Activated naive CD4-positive, alpha-beta T cell treated with anti-CD3 and anti-CD28 coated beads for 36 hours (primary cell): ENCODE results near the gene PPP2R2D. TPM values are rescaled to one million over a fixed set of nuclear protein-coding genes. Genes with fewer than 3 reads are reported as not detected.
A peak's percentile ranks its signal among the peaks of the same experiment; 100 is the strongest.
"Not testable (repeated sequence)": the region's sequence is repeated elsewhere in the genome, so short reads cannot be mapped to it uniquely, and the experiment has no call there.

Experiments
- CTCF ChIA-PET: fragments of 350-600 bp; sonication (Branson Sonifier 250); formaldehyde crosslinking; loops from one replicate; lab custom pipeline; 2021; ENCODE audit warnings: antibody characterized with exemption; lab: Charles Lee
- DNase-seq: peaks from one replicate; pipeline ENCODE4 v3.0.0-alpha.2; 2020
- H3K27ac Mint-ChIP-seq: one replicate; pipeline ENCODE4 v1.8.0; 2021; ENCODE audit warnings: mild to moderate bottlenecking, mixed read lengths
- H3K27me3 Mint-ChIP-seq: one replicate; pipeline ENCODE4 v1.8.0; 2021; ENCODE audit warnings: low read depth, mixed read lengths
- H3K36me3 Mint-ChIP-seq: one replicate; pipeline ENCODE4 v1.8.0; 2021; ENCODE audit warnings: low read depth, mixed read lengths
- H3K4me1 Mint-ChIP-seq: one replicate; pipeline ENCODE4 v1.8.0; 2021; ENCODE audit warnings: low read depth, mixed read lengths
- H3K4me3 Mint-ChIP-seq: one replicate; pipeline ENCODE4 v1.8.0; 2021; ENCODE audit warnings: mild to moderate bottlenecking, moderate library complexity, mixed read lengths
- H3K9me3 Mint-ChIP-seq: one replicate; pipeline ENCODE4 v1.8.0; 2021; ENCODE audit warnings: mixed read lengths
- intact Hi-C: fragments of 100-400 bp; cut with micrococcal nuclease; formaldehyde crosslinking; loops from one replicate; pipeline ENCODE4 v1.15.1; 2023
- total RNA-seq, 2 experiments: library from RNA; stranded (reverse); gene quantifications; one replicate each; pipeline ENCODE4 v1.2.3, GENCODE V29; 2021

The PPP2R2D gene
- total RNA-seq, 2 experiments from 2014 or later, result 31.5 to 34.7 TPM

GRCh38 chr10:131949041-131949862 lies 48.4 kb downstream of the PPP2R2D start:
- Mint-ChIP-seq H3K27me3 (no peaks in the 10 kb centered on the region), H3K9me3 (no peaks in the 10 kb centered on the region), H3K36me3 (peaks cover 36% of the 10 kb centered on the region), H3K4me3 (no peak overlapping the region), H3K4me1 (no peaks in the 10 kb centered on the region), H3K27ac (no peak overlapping the region)
- intact Hi-C loops, result no loop called here
- DNase-seq, result no peak
- CTCF ChIA-PET, result interaction anchor here (0.9 to 1.2 kb wide), 2 partner anchors 17 to 63 kb away, joined by 3 to 5 read pairs; no protein-coding TSS in a partner anchor

GRCh38 chr10:131949908-131950307 lies 49.1 kb downstream of the PPP2R2D start:
- H3K36me3 Mint-ChIP-seq, result peaks cover 35% of the 10 kb centered on the region
- CTCF ChIA-PET, intact Hi-C loops, H3K27me3 Mint-ChIP-seq, H3K4me1 Mint-ChIP-seq, DNase-seq, H3K9me3 Mint-ChIP-seq, H3K27ac Mint-ChIP-seq, H3K4me3 Mint-ChIP-seq: not testable (repeated sequence)

GRCh38 chr10:131954356-131954965 lies 53.7 kb downstream of the PPP2R2D start:
- CTCF ChIA-PET, result interaction anchor here (0.6 kb wide), 2 partner anchors 19 to 21 kb away, joined by 3 to 5 read pairs; no protein-coding TSS in a partner anchor

GRCh38 chr10:131955591-131956340 lies 55.0 kb downstream of the PPP2R2D start:
- CTCF ChIA-PET, result no interaction called here
- H3K36me3 Mint-ChIP-seq, result peaks cover 28% of the 10 kb centered on the region
- H3K27me3 Mint-ChIP-seq, result no peaks in the 10 kb centered on the region
- intact Hi-C loops, result no loop called here
- H3K27ac Mint-ChIP-seq, result no peak overlapping the region
- H3K4me1 Mint-ChIP-seq, result no peaks in the 10 kb centered on the region
- H3K9me3 Mint-ChIP-seq, result no peaks in the 10 kb centered on the region
- H3K4me3 Mint-ChIP-seq, result no peak overlapping the region
- no peak for DNase-seq

More at GRCh38 chr10:131954356-131954965, 53.7 kb downstream of the PPP2R2D start:
- H3K9me3 Mint-ChIP-seq, result no peaks in the 10 kb centered on the region
- H3K36me3 Mint-ChIP-seq, result peaks cover 30% of the 10 kb centered on the region
- no peak overlapping the region for H3K4me3 Mint-ChIP-seq
- DNase-seq, result no peak
- H3K27me3 Mint-ChIP-seq, result no peaks in the 10 kb centered on the region
- no peaks in the 10 kb centered on the region for H3K4me1 Mint-ChIP-seq
- intact Hi-C loops, result no loop called here
- H3K27ac Mint-ChIP-seq, result no peak overlapping the region

- DNase-seq, result no peak
- intact Hi-C loops, result no loop called here
- no peaks in the 10 kb centered on the region for H3K27me3 Mint-ChIP-seq
- H3K27ac Mint-ChIP-seq, result no peak overlapping the region
- peaks cover 10% of the 10 kb centered on the region for H3K4me1 Mint-ChIP-seq
- H3K36me3 Mint-ChIP-seq, result peaks cover 23% of the 10 kb centered on the region
- no peak overlapping the region for H3K4me3 Mint-ChIP-seq
- CTCF ChIA-PET, result no interaction called here
- H3K9me3 Mint-ChIP-seq, result no peaks in the 10 kb centered on the region
Observed at GRCh38 chr10:131959841-131960240, 59.0 kb downstream of the PPP2R2D start.

GRCh38 chr10:131960631-131961046 lies 59.8 kb downstream of the PPP2R2D start:
- Mint-ChIP-seq H3K4me1 (peaks cover 15% of the 10 kb centered on the region), H3K36me3 (peaks cover 23% of the 10 kb centered on the region), H3K4me3 (no peak overlapping the region), H3K27ac (no peak overlapping the region), H3K27me3 (no peaks in the 10 kb centered on the region), H3K9me3 (no peaks in the 10 kb centered on the region)
- intact Hi-C loops, result no loop called here
- CTCF ChIA-PET, result no interaction called here
- no peak for DNase-seq

GRCh38 chr10:131961047-131961776 lies 60.4 kb downstream of the PPP2R2D start:
- Mint-ChIP-seq H3K27me3 (no peaks in the 10 kb centered on the region), H3K4me3 (no peak overlapping the region), H3K36me3 (peaks cover 19% of the 10 kb centered on the region), H3K27ac (no peak overlapping the region), H3K4me1 (peaks cover 17% of the 10 kb centered on the region), H3K9me3 (no peaks in the 10 kb centered on the region)
- intact Hi-C loops, result no loop called here
- CTCF ChIA-PET, result interaction anchor here (1.4 kb wide), 1 partner anchor 76 kb away, joined by 3 read pairs; no protein-coding TSS in a partner anchor
- DNase-seq, result no peak

GRCh38 chr10:131961777-131962662 lies 61.2 kb downstream of the PPP2R2D start:
- Mint-ChIP-seq H3K36me3 (peaks cover 17% of the 10 kb centered on the region), H3K9me3 (no peaks in the 10 kb centered on the region), H3K4me1 (peaks cover 17% of the 10 kb centered on the region), H3K4me3 (no peak overlapping the region), H3K27me3 (no peaks in the 10 kb centered on the region), H3K27ac (no peak overlapping the region)
- intact Hi-C loops, result no loop called here
- CTCF ChIA-PET, result interaction anchor here (1.0 to 1.4 kb wide), 2 partner anchors 61 to 76 kb away, joined by 3 to 4 read pairs; no protein-coding TSS in a partner anchor
- DNase-seq, result no peak

GRCh38 chr10:131963350-131963749 lies 62.5 kb downstream of the PPP2R2D start:
- H3K4me3 Mint-ChIP-seq, result no peak overlapping the region
- intact Hi-C loops, result no loop called here
- no peaks in the 10 kb centered on the region for H3K9me3 Mint-ChIP-seq
- H3K27me3 Mint-ChIP-seq, result no peaks in the 10 kb centered on the region
- peaks cover 12% of the 10 kb centered on the region for H3K36me3 Mint-ChIP-seq
- peaks cover 17% of the 10 kb centered on the region for H3K4me1 Mint-ChIP-seq
- CTCF ChIA-PET, result no interaction called here
- no peak for DNase-seq
- H3K27ac Mint-ChIP-seq, result no peak overlapping the region

- intact Hi-C loops, result no loop called here
- CTCF ChIA-PET, result no interaction called here
- no peaks in the 10 kb centered on the region for H3K9me3 Mint-ChIP-seq
- no peak overlapping the region for H3K4me3 Mint-ChIP-seq
- H3K4me1 Mint-ChIP-seq, result peaks cover 17% of the 10 kb centered on the region
- no peaks in the 10 kb centered on the region for H3K27me3 Mint-ChIP-seq
- H3K27ac Mint-ChIP-seq, result peak overlapping the region; percentile 56
- DNase-seq, result no peak
- H3K36me3 Mint-ChIP-seq, result peaks cover 15% of the 10 kb centered on the region
Observed at GRCh38 chr10:131963811-131964210, 63.0 kb downstream of the PPP2R2D start.

- Mint-ChIP-seq H3K4me3 (no peak overlapping the region), H3K9me3 (no peaks in the 10 kb centered on the region), H3K27me3 (no peaks in the 10 kb centered on the region), H3K27ac (peak overlapping the region; percentile 56), H3K36me3 (peaks cover 18% of the 10 kb centered on the region), H3K4me1 (peaks cover 17% of the 10 kb centered on the region)
- intact Hi-C loops, result no loop called here
- no peak for DNase-seq
- CTCF ChIA-PET, result interaction anchor here (1.2 kb wide), 1 partner anchor 58 kb away, joined by 3 read pairs; no protein-coding TSS in a partner anchor
Observed at GRCh38 chr10:131964298-131964697, 63.5 kb downstream of the PPP2R2D start.
